ENCODE data around the gene ADGRB2.

- TF ChIP-seq CTCF (IDR thresholded peaks at IDR 0.05) = no peak
- no peak for TF ChIP-seq POLR2AphosphoS5 (IDR thresholded peaks at IDR 0.05)
These were observed 86.2 kb downstream of the ADGRB2 start for GRCh38 chr1:31677949-31678348.
